Endothelial cell of umbilical vein (primary cell): Measurements from ENCODE around the gene ADAM10. TPM values are rescaled to one million over a fixed set of nuclear protein-coding genes. Genes with fewer than 3 reads are reported as not detected.

Source experiments
- BruUV-seq: library from RNA; stranded (reverse); fragments of 400-500 nt; replicated peaks from 2 replicates; lab custom pipeline; 2021; lab: Mats Ljungman, UMichigan
- CTCF ChIA-PET: fragments of 300-600, 350-600 bp; sonication (Branson Sonifier 250); formaldehyde crosslinking; loops from one replicate; lab custom pipeline; 2021; ENCODE audit warnings: antibody characterized with exemption, inconsistent platforms; lab: Charles Lee
- POLR2A ChIA-PET: fragments of 300-600, 350-600 bp; sonication (Branson Sonifier 250); formaldehyde crosslinking; loops from one replicate; lab custom pipeline; 2021; ENCODE audit warnings: antibody characterized with exemption, inconsistent platforms; lab: Charles Lee
- DNase-seq: peaks from one replicate; pipeline ENCODE4 v3.0.0-alpha.2; 2011; ENCODE audit warnings: low read depth, low spot score
- FAIRE-seq: peaks from 2 replicates; lab custom pipeline; 2011; peaks lifted over from hg19 to GRCh38; lab: Jason Lieb, UNC
- H2AFZ ChIP-seq: 2 replicates; pipeline ENCODE4 v1.6.0; 2012; ENCODE audit warnings: low read depth, low read length, control low read depth, inconsistent platforms
- H3K27ac ChIP-seq: 2 replicates; pipeline ENCODE4 v1.5.1; 2011; ENCODE audit warnings: low read depth, mild to moderate bottlenecking, control low read depth, low read length, moderate library complexity; ENCODE audit not compliant: insufficient read depth
- H3K27me3 ChIP-seq, 2 experiments: 2 replicates each; pipeline versions ENCODE4 v1.6.0 to v1.6.1; 2011; ENCODE audit warnings: low read length in 2 of 2, mixed read lengths in 1 of 2; ENCODE audit not compliant: control insufficient read depth in 2 of 2, insufficient read depth in 2 of 2
- H3K36me3 ChIP-seq, 2 experiments: 2 replicates in 1 of 2; 3 replicates in 1 of 2; pipeline ENCODE4 v1.5.1; 2011; ENCODE audit warnings: low read length in 2 of 2, mild to moderate bottlenecking in 1 of 2, moderate library complexity in 1 of 2; ENCODE audit not compliant: control insufficient read depth in 2 of 2, insufficient read depth in 2 of 2; ENCODE audit errors: extremely low read depth in 1 of 2
- H3K4me1 ChIP-seq: 3 replicates; pipeline ENCODE4 v1.5.1; 2011; ENCODE audit warnings: mild to moderate bottlenecking, low read length; ENCODE audit not compliant: control insufficient read depth, insufficient read depth; ENCODE audit errors: extremely low read depth
- H3K4me2 ChIP-seq: 2 replicates; pipeline ENCODE4 v1.6.1; 2011; ENCODE audit warnings: low read length, control low read depth, mixed read lengths; ENCODE audit not compliant: insufficient read depth
- H3K4me3 ChIP-seq, 3 experiments: fragments of 200-600 bp in 1 of 3; sonication (generic), shearing (Covaris generic) in 1 of 3; replicated peaks in 1 of 3; 2 replicates each; pipeline ENCODE4 v1.5.1; 2011 to 2016; ENCODE audit warnings: control low read depth in 3 of 3, low read length in 3 of 3, mild to moderate bottlenecking in 2 of 3, inconsistent platforms in 1 of 3, low read depth in 1 of 3, moderate library complexity in 1 of 3; ENCODE audit not compliant: insufficient read depth in 1 of 3
- H3K79me2 ChIP-seq: 2 replicates; pipeline ENCODE4 v1.6.0; 2012; ENCODE audit warnings: low read length, inconsistent platforms; ENCODE audit not compliant: control insufficient read depth, insufficient read depth
- H3K9ac ChIP-seq: replicated peaks from 2 replicates; pipeline ENCODE3; 2011; ENCODE audit warnings: low read length, control low read depth; ENCODE audit not compliant: insufficient read depth; ENCODE audit errors: extremely low read depth
- H3K9me1 ChIP-seq: replicated peaks from 3 replicates; pipeline ENCODE4 v1.6.0; 2011; ENCODE audit warnings: mild to moderate bottlenecking, low read length; ENCODE audit not compliant: control insufficient read depth, insufficient read depth; ENCODE audit errors: extremely low read depth
- H3K9me3 ChIP-seq: replicated peaks from 2 replicates; pipeline ENCODE4 v1.5.1; 2012; ENCODE audit warnings: low read length, inconsistent platforms; ENCODE audit not compliant: control insufficient read depth, insufficient read depth
- H4K20me1 ChIP-seq: replicated peaks from 2 replicates; pipeline ENCODE3; 2011; ENCODE audit warnings: mild to moderate bottlenecking, low read length; ENCODE audit not compliant: control insufficient read depth, insufficient read depth; ENCODE audit errors: extremely low read depth
- EZH2 ChIP-seq: IDR thresholded peaks from 2 replicates; pipeline ENCODE4 v1.6.1; 2012; ENCODE audit warnings: borderline replicate concordance, low read depth, mild to moderate bottlenecking, moderate library complexity, low read length, inconsistent platforms; ENCODE audit not compliant: severe bottlenecking
- FOS ChIP-seq: IDR thresholded peaks from 2 replicates; pipeline ENCODE4 v1.6.1; 2011; ENCODE audit warnings: mild to moderate bottlenecking, low read length, moderate library complexity, borderline replicate concordance; ENCODE audit not compliant: insufficient read depth
- GATA2 ChIP-seq: IDR thresholded peaks from 2 replicates; pipeline ENCODE4 v1.7.0; 2011; ENCODE audit warnings: low read depth, mild to moderate bottlenecking, moderate library complexity, mixed read lengths, low read length; ENCODE audit not compliant: insufficient read length, insufficient read depth
- JUN ChIP-seq: IDR thresholded peaks from 2 replicates; pipeline ENCODE4 v1.6.1; 2011; ENCODE audit warnings: borderline replicate concordance, low read depth; ENCODE audit not compliant: insufficient read length, insufficient read depth
- MYC ChIP-seq: IDR thresholded peaks from one replicate; pipeline ENCODE4 v1.6.1; 2011; ENCODE audit warnings: mild to moderate bottlenecking, low read depth, low read length
- POLR2A ChIP-seq: IDR thresholded peaks from 2 replicates; pipeline ENCODE4 v1.6.1; 2012; ENCODE audit warnings: low read depth, mild to moderate bottlenecking, control low read depth, low read length
- POLR2AphosphoS5 ChIP-seq: IDR thresholded peaks from 2 replicates; pipeline ENCODE4 v1.6.1; 2012; ENCODE audit warnings: low read depth, mild to moderate bottlenecking, control low read depth, low read length, moderate library complexity; ENCODE audit not compliant: insufficient read depth
- dilution Hi-C: fragments of 300-500 bp; cut with MboI; formaldehyde crosslinking; loops from one replicate; pipeline ENCODE4 v1.15.0; 2019; ENCODE audit warnings: low sequenced_read_pairs; ENCODE audit not compliant: extremely low pct_ligation_motif_present
- intact Hi-C: fragments of 100-400 bp; cut with micrococcal nuclease; formaldehyde crosslinking; loops from one replicate; pipeline ENCODE4 v1.10.0; 2022
- polyA plus RNA-seq, 4 experiments: library from polyadenylated mRNA; depleted of rRNA in 3 of 4; stranded (reverse) in 3 of 4; unstranded in 1 of 4; fragments of >200 nt; gene quantifications; 2 replicates each; pipeline versions ENCODE4 v1.2.1 to v1.2.3, GENCODE V29; 2011 to 2012; ENCODE audit warnings: missing spikeins in 1 of 4
- total RNA-seq: library from RNA; stranded (reverse); gene quantifications from 2 replicates; pipeline ENCODE4 v1.2.3, GENCODE V29; 2021
- TF ChIP-seq, protein P1 (sequence below), 2 donors: IDR thresholded peaks; 1 replicate in 1 of 2; 2 replicates in 1 of 2; pipeline ENCODE4 v1.5.1; 2011; ENCODE audit warnings: low read length in 2 of 2, mild to moderate bottlenecking in 2 of 2, moderate library complexity in 2 of 2, control low read depth in 1 of 2, inconsistent platforms in 1 of 2, low read depth in 1 of 2; ENCODE audit not compliant: insufficient read depth in 1 of 2; ENCODE audit errors: extremely low read depth in 1 of 2
- TF ChIP-seq, protein P2 (sequence below): IDR thresholded peaks from 2 replicates; pipeline ENCODE4 v1.6.1; 2011; ENCODE audit not compliant: insufficient read depth, insufficient read length

Gene ADAM10
- total and polyA plus RNA-seq, 2 donors (not counting 3 experiments of a cell fraction or from before 2014, with no cell fraction given) = 91.3 to 203 TPM

DNA sequence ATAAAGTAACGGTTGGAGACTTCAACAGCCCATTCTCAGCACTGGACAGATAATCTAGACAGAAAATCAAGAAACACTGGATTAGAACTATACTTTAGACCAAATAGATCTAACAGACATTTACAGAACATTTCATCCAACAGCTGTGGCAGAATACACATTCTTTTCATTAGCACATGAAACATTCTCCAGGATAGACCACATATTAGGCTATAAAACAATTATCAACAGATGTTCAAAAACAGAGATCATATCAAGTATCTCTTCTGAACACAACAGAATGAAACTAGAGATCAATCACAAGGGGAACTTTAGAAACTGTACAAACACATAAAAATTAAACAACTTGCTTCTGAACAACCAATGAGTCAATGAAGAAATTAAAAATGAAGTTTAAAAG, 133.3 kb downstream of the ADAM10 start:
- no peak overlapping the region for H3K27ac ChIP-seq
- peaks cover 13% of the 10 kb centered on the region for H3K79me2 ChIP-seq
- no peak for TF ChIP-seq EZH2
- TF ChIP-seq, protein P1, sequence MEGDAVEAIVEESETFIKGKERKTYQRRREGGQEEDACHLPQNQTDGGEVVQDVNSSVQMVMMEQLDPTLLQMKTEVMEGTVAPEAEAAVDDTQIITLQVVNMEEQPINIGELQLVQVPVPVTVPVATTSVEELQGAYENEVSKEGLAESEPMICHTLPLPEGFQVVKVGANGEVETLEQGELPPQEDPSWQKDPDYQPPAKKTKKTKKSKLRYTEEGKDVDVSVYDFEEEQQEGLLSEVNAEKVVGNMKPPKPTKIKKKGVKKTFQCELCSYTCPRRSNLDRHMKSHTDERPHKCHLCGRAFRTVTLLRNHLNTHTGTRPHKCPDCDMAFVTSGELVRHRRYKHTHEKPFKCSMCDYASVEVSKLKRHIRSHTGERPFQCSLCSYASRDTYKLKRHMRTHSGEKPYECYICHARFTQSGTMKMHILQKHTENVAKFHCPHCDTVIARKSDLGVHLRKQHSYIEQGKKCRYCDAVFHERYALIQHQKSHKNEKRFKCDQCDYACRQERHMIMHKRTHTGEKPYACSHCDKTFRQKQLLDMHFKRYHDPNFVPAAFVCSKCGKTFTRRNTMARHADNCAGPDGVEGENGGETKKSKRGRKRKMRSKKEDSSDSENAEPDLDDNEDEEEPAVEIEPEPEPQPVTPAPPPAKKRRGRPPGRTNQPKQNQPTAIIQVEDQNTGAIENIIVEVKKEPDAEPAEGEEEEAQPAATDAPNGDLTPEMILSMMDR (IDR thresholded peaks at IDR 0.05; ENCODE audit: extremely low read depth in 1 of 2, insufficient read depth in 1 of 2, low read depth in 1 of 2, low read length in 2 of 2) = no peak
- TF ChIP-seq POLR2A = no peak
- no peak for TF ChIP-seq JUN
- TF ChIP-seq MYC = no peak
- TF ChIP-seq, protein P2, sequence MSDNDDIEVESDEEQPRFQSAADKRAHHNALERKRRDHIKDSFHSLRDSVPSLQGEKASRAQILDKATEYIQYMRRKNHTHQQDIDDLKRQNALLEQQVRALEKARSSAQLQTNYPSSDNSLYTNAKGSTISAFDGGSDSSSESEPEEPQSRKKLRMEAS = no peak
- TF ChIP-seq GATA2 = no peak
- no peak for TF ChIP-seq POLR2AphosphoS5
- no peak for TF ChIP-seq FOS
- H3K9ac ChIP-seq = no peak overlapping the region
- ChIA-PET CTCF (interaction anchor here (1.4 to 1.6 kb wide), 2 partner anchors 12 to 21 kb away, joined by 3 read pairs; no protein-coding TSS in a partner anchor), POLR2A (no interaction called here)
- FAIRE-seq (no peak), DNase-seq (no peak)
- H4K20me1 ChIP-seq = no peaks in the 10 kb centered on the region
- H2AFZ ChIP-seq = no peak overlapping the region
- H3K36me3 ChIP-seq = no peaks in the 10 kb centered on the region
- BruUV-seq = no TSS peak
- intact Hi-C loops (no loop called here), dilution Hi-C loops (no loop called here)
- no peaks in the 10 kb centered on the region for H3K27me3 ChIP-seq
- no peaks in the 10 kb centered on the region for H3K4me1 ChIP-seq
- H3K9me3 ChIP-seq = peaks cover 3% of the 10 kb centered on the region
- H3K4me3 ChIP-seq = no peak overlapping the region
- no peak overlapping the region for H3K4me2 ChIP-seq
- no peaks in the 10 kb centered on the region for H3K9me1 ChIP-seq
